Panc1 (cell line): ENCODE results near the gene CYFIP2. TPM values are rescaled to one million over a fixed set of nuclear protein-coding genes. Genes with fewer than 3 reads are reported as not detected.

Source experiments
- ATAC-seq: fragments of 200-7000 bp; cut with Tn5 transposase; 2 replicates; pipeline ENCODE4 v1.9.1; 2020; ENCODE audit warnings: mild to moderate bottlenecking, moderate library complexity
- BruUV-seq: library from RNA; stranded (reverse); fragments of 400-500 nt; replicated peaks from 2 replicates; lab custom pipeline; 2021; lab: Mats Ljungman, UMichigan
- CTCF ChIA-PET: fragments of 300-600 bp; sonication (Branson Sonifier 250); formaldehyde crosslinking; loops from one replicate; lab custom pipeline; 2022; ENCODE audit warnings: antibody characterized with exemption; lab: Charles Lee
- POLR2A ChIA-PET: fragments of 300-600 bp; sonication (Branson Sonifier 250); formaldehyde crosslinking; loops from one replicate; lab custom pipeline; 2022; ENCODE audit warnings: antibody characterized with exemption; lab: Charles Lee
- DNase-seq: peaks from one replicate; pipeline ENCODE4 v3.0.0-alpha.2; 2010; ENCODE audit warnings: low read depth, low spot score
- H3K27ac ChIP-seq: 2 replicates; pipeline ENCODE4 v1.5.1; 2011; ENCODE audit warnings: mild to moderate bottlenecking, low read length, inconsistent platforms
- H3K27me3 ChIP-seq: fragments of 200-500 bp; sonication (Bioruptor generic); 2 replicates; pipeline ENCODE4 v1.6.0; 2014; ENCODE audit warnings: low read length, inconsistent platforms; ENCODE audit not compliant: control insufficient read depth, insufficient read depth
- H3K36me3 ChIP-seq: fragments of 200-500 bp; sonication (Bioruptor generic); 2 replicates; pipeline ENCODE4 v1.5.1; 2014; ENCODE audit warnings: inconsistent platforms, mild to moderate bottlenecking, low read length, moderate library complexity; ENCODE audit not compliant: control insufficient read depth, insufficient read depth
- H3K4me1 ChIP-seq: 2 replicates; pipeline ENCODE4 v1.5.1; 2011; ENCODE audit warnings: inconsistent platforms, mild to moderate bottlenecking, low read length, moderate library complexity; ENCODE audit not compliant: control insufficient read depth, insufficient read depth
- H3K4me3 ChIP-seq, 2 experiments: 2 replicates each; pipeline ENCODE4 v1.5.1; 2011 to 2012; ENCODE audit warnings: low read depth in 2 of 2, low read length in 2 of 2, mild to moderate bottlenecking in 2 of 2, inconsistent platforms in 1 of 2, moderate library complexity in 1 of 2
- H3K9me3 ChIP-seq: fragments of 200-500 bp; sonication (Bioruptor generic); 2 replicates; pipeline ENCODE4 v1.5.1; 2014; ENCODE audit warnings: low read depth, mild to moderate bottlenecking, inconsistent platforms, low read length, moderate library complexity; ENCODE audit not compliant: control insufficient read depth, insufficient read depth
- POLR2AphosphoS5 ChIP-seq: IDR thresholded peaks from 2 replicates; pipeline ENCODE4 v1.6.1; 2012; ENCODE audit warnings: mild to moderate bottlenecking, low read depth, low read length, moderate library complexity
- SIN3A ChIP-seq: IDR thresholded peaks from 2 replicates; pipeline ENCODE4 v1.6.1; 2012; ENCODE audit warnings: low read depth, mild to moderate bottlenecking, low read length, moderate library complexity, borderline replicate concordance; ENCODE audit not compliant: insufficient read depth
- in situ Hi-C: cut with HindIII; loops from 2 replicates; pipeline ENCODE4 v1.10.0; 2016; ENCODE audit warnings: low sequenced_read_pairs, low pct_unique_long_range_greater_than_20kb
- intact Hi-C: fragments of 100-400 bp; cut with micrococcal nuclease; formaldehyde crosslinking; loops from one replicate; pipeline ENCODE4 v1.10.0; 2022; ENCODE audit not compliant: unreplicated experiment
- total RNA-seq: library from RNA; stranded (reverse); gene quantifications from one replicate; pipeline ENCODE4 v1.2.1, GENCODE V29; 2021; ENCODE audit not compliant: unreplicated experiment
- TF ChIP-seq, protein P1 (sequence below), 2 experiments: IDR thresholded peaks; 2 replicates each; pipeline ENCODE4 v1.6.1; 2011 to 2012; ENCODE audit warnings: low read depth in 2 of 2, control low read depth in 1 of 2, low read length in 1 of 2, mild to moderate bottlenecking in 1 of 2, moderate library complexity in 1 of 2; ENCODE audit not compliant: insufficient read depth in 1 of 2

The CYFIP2 gene
- total RNA-seq, 1 experiment from 2014 or later: 0.80 TPM

GRCh38 chr5:157390551-157391297 is 124.8 kb downstream of the CYFIP2 start:
- no TSS peak for BruUV-seq
- intact Hi-C loops: no loop called here
- TF ChIP-seq, protein P1, sequence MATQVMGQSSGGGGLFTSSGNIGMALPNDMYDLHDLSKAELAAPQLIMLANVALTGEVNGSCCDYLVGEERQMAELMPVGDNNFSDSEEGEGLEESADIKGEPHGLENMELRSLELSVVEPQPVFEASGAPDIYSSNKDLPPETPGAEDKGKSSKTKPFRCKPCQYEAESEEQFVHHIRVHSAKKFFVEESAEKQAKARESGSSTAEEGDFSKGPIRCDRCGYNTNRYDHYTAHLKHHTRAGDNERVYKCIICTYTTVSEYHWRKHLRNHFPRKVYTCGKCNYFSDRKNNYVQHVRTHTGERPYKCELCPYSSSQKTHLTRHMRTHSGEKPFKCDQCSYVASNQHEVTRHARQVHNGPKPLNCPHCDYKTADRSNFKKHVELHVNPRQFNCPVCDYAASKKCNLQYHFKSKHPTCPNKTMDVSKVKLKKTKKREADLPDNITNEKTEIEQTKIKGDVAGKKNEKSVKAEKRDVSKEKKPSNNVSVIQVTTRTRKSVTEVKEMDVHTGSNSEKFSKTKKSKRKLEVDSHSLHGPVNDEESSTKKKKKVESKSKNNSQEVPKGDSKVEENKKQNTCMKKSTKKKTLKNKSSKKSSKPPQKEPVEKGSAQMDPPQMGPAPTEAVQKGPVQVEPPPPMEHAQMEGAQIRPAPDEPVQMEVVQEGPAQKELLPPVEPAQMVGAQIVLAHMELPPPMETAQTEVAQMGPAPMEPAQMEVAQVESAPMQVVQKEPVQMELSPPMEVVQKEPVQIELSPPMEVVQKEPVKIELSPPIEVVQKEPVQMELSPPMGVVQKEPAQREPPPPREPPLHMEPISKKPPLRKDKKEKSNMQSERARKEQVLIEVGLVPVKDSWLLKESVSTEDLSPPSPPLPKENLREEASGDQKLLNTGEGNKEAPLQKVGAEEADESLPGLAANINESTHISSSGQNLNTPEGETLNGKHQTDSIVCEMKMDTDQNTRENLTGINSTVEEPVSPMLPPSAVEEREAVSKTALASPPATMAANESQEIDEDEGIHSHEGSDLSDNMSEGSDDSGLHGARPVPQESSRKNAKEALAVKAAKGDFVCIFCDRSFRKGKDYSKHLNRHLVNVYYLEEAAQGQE (IDR thresholded peaks at IDR 0.05; ENCODE audit: insufficient read depth in 1 of 2, low read depth in 2 of 2, low read length in 1 of 2): no peak
- in situ Hi-C loops: no loop called here
- H3K4me1 ChIP-seq: no peaks in the 10 kb centered on the region
- peak; percentile 91 for DNase-seq
- ChIA-PET CTCF (no interaction called here), POLR2A (no interaction called here)
- no peaks in the 10 kb centered on the region for H3K9me3 ChIP-seq
- peak; percentile 87 for ATAC-seq
- no peaks in the 10 kb centered on the region for H3K36me3 ChIP-seq
- no peak overlapping the region for H3K27ac ChIP-seq
- no peaks in the 10 kb centered on the region for H3K27me3 ChIP-seq
- H3K4me3 ChIP-seq: no peak overlapping the region

DNA sequence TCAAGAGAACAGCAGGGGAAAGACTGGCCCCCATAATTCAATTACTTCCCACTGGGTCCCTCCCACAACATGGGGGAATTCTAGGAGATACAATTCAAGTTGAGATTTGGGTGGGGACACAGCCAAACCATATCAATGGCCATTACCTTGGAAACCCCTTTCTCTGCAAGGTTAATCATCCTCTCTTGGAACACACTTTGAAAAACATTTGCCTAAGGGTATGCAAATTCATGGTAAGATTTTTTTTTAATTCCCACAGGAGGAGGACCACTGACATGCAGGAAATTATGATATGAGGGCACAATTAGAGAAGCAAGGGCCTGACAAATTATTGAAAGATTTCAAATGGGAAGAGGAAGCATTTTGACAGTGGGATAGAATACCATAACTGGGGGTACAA is 132.4 kb downstream of the CYFIP2 start:
- H3K27ac ChIP-seq: no peak overlapping the region
- H3K9me3 ChIP-seq: no peaks in the 10 kb centered on the region
- BruUV-seq: no TSS peak
- CTCF ChIA-PET: no interaction called here
- TF ChIP-seq, protein P1 (IDR thresholded peaks at IDR 0.05; ENCODE audit: insufficient read depth in 1 of 2, low read depth in 2 of 2, low read length in 1 of 2): no peak
- TF ChIP-seq SIN3A (no peak), POLR2AphosphoS5 (no peak)
- POLR2A ChIA-PET: no interaction called here
- H3K36me3 ChIP-seq: no peaks in the 10 kb centered on the region; the same call in 1 of the 2 replicates
- DNase-seq: no peak
- H3K27me3 ChIP-seq: no peaks in the 10 kb centered on the region
- no peak for ATAC-seq
- no peak overlapping the region for H3K4me3 ChIP-seq
- intact Hi-C loops: no loop called here
- H3K4me1 ChIP-seq: no peaks in the 10 kb centered on the region
- in situ Hi-C loops: no loop called here
